ENCODE data around the gene LIPT1.
"Not testable (repeated sequence)": the region's sequence is repeated elsewhere in the genome, so short reads cannot be mapped to it uniquely, and the experiment has no call there.

The LIPT1 gene

GRCh38 chr2:99154643-99155536 lies at the start of gene LIPT1, which contains the start of gene TSGA10:
Gene LIPT1 (plus strand): TSS chr2:99154967. CDS start chr2:99161958, 6,991 bp downstream.
Gene TSGA10 (minus strand): TSS chr2:99154942. CDS start chr2:99109439, 45,503 bp downstream.
- FAIRE-seq = no peak

DNA sequence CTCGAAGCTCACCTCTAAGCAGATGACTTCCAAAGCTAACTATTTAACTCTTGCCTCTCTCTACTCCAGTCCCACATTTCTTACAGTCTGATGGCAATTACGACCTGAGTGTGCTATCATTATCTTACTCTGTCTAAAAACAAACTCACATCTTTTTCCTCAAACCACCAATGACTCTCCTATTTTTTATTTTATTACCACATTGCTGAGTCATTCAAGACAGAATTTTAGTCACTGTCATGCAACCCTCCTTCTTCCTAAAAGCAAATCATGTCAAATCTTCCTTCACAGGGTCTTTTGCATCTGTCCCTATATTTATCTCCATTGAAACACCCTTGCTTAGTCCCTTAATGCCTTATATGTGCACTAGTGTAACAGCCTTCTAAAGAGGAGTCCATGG lies 47.9 kb upstream of the LIPT1 start:
- FAIRE-seq = no peak

DNA sequence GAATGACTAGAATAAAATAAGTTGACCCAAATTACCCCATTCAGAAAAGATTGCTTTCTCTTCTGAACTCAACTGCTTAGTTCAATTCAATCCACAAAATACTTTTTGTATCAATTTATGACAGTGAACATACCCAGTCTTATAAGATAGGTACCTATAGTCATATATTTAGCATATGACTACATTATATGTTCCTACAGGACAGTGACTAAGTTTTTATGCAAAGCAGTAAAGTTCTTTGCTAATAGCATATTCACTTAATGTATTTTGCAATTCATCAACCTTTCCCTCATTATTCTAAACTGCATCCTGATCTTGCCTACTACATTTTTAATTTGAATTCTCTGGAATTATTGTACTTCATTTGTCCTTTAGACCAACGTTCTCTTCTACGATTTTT lies 43.5 kb upstream of the LIPT1 start:
- FAIRE-seq = no peak

DNA sequence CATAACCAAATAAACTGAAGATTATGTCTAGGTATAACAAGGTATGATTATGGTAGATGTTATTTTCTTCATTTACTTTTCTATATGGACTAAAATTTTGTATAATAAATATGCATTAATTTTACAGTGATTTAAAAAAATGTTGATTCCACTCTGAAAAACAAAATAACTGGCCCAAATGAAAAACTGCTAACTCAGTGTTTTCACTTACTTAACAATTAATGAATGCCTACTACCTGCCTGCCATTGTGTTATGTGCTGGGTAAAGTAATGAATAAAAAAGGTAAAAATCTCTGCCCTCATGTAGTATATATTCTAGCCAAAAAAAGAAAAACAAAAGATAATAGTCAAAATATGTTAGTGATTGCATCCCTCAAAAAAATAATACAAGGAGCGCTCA lies 42.8 kb upstream of the LIPT1 start:
- FAIRE-seq = no peak

DNA sequence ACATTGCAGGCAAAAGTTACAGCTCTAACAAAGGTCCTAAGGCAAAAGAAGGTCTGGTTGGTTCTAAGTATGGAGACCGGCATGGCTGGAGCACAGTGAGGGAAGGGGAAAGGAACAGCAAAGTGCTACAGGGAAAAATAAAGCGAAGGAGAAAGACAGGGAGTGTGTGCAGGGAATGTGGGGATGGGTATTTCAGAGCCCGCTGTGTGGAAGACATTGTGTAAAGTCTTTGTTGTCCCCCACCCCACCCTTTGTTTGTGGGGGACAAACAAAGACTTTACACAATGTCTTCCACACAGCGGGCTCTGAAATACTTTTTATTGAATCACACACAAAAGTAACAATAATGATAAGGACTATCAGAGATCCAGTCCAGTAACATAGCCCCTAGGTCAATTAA lies 42.1 kb upstream of the LIPT1 start:
- no peak for FAIRE-seq

DNA sequence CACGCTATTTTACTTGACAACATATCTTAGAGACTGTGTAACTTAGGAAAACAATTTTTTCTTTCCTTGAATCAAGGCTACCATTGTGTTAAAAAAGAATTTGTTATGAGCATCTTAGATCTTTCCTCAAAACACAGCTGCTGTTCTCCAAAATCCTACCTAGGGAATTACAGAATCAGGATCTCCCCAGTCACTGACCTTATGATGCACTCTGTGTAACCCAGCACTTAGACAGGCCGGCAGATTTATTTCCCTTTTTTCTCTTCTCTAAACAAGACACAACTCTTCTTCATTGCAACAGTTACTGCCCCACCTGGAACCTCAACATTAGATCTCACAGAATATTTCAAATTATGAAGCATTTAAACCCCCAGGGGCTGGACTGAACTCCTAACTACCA lies 26.8 kb upstream of the LIPT1 start:
- no peak for FAIRE-seq

DNA sequence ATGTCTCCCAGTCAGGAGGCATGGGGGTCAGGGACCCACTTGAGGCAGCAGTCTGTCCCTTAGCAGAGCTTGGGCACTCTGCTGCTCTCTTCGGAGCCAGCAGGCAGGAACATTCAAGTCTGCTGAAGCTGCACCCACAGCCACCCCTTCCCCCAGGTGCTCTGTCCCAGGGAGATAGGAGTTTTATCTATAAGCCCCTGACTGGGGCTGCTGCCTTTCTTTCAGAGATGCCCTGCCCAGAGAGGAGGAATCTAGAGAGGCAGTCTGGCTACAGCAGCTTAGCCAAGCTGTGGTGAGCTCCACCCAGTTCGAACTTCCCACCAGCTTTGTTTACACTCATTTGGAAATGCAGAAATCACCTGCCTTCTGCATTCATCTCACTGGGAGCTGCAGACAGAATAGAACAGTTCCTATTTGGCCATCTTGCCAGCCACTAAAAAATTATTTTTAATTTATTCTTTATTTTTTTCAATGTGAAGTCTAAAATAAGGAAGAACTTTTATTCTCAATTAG lies 19.7 kb upstream of the LIPT1 start:
- FAIRE-seq = not testable (repeated sequence)

- FAIRE-seq = no peak
These were observed 15.8 kb upstream of the LIPT1 start for GRCh38 chr2:99139003-99139402.

- FAIRE-seq = no peak
These were observed 14.5 kb upstream of the LIPT1 start for GRCh38 chr2:99140056-99140859.

DNA sequence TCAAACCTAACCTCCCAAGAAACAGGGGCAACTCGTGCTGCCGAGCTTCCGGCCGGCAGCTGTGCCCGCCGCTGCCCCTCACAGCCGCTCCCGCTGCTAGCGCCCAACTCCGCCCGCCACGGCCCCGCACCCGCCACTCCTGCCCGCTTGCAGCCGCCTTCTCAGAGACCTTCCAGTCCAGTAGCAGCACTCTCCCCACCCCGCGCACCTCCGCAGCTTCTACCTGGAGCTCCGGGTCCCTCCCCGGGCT lies 14.0 kb upstream of the LIPT1 start:
- FAIRE-seq = no peak

DNA sequence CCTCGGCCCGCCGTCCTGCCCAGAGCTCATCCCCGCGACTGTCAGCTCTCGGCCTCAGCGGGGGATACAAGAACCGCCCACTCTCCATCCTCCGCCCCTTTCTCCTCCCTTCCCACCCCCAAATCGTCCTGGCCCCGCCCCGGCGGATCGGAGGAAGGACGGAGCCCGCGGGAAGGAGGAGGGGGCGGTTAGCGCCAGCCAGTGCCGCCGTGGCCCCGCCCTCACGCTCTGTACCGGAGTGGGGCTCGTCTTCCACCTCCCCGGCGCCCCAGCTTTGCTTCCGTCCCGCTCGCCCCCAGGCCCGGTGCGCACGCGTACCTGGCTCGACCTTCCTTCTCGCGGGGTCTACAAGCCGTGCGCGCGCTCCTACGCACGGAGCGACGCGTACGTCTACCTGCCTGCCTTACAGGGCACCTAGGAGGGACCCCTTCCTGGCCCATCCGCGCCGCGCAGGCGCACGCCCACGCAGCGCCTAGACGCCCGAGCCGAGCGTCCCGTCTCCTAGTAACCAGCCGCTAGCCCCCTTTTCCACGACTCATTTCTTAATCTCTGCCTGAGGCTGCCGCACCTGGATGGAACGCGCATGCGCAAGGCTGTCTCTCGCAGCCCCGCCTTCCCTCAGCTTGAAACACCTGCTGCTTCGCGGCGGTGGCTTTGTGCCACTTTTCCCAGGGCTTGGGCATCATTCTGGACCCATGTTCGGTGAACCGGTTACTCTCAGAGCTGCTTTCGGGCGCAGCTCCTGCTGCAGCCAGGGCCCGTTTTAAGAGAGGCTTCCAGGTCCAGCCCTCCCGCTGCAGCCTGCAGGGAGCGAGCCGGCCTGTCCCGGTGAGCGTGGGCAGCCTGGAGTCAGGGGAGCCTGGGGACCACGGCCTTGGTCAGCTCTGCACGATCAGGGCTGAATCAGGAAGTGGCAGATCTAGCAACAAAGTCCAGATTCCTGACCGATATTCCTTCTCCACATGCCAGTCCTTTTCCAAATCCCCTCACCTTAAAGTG lies 13.4 kb upstream of the LIPT1 start, which contains the start of gene C2orf15:
Gene C2orf15 (plus strand): TSS at position 598 of the 999 bp plus-strand sequence. CDS start 8,852 bp downstream, outside the sequence.
- no peak for FAIRE-seq

GRCh38 chr2:99150706-99151105 lies 4.1 kb upstream of the LIPT1 start:
- FAIRE-seq = no peak

GRCh38 chr2:99152199-99152895 lies 2.4 kb upstream of the LIPT1 start:
- FAIRE-seq = no peak

- no peak for FAIRE-seq
These were observed 704 bp upstream of the LIPT1 start for GRCh38 chr2:99153921-99154604.

DNA sequence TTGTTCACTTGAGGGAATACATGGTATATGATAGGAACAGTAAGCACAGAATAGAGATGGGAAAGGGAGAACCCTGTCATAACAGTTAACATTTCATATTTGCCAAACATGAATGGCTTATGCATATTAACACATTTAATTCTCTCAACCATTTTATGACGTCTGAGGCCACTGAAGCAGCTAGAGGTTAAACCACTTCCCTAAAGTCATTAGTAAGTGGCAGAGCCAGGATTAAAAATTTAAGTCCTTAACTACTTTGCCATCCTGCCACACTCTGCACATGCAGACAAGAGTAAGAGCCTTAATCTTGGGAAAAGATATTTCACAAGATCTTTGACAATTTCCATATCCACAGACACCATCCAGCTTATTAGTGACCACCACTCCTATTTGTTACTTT lies 2.1 kb downstream of the LIPT1 start:
- FAIRE-seq = no peak

DNA sequence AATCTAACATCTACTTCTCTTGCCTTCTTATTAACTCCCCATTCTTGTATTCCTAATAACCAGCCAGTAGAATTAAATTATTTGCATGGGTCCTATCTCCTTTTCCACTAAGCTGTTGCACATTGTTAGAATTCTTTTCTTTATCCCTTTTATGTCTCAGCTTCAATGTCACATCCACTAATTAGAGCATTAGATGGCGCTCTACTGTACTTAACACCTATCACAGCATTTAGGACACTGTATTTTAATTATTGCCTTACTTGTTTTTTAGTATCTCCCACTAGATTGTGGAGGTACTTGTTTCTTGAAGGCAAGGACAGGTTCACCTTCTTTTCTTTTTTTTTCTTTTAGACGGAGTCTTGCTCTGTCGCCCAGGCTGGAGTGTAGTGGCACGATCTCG lies 3.8 kb downstream of the LIPT1 start:
- FAIRE-seq = no peak

DNA sequence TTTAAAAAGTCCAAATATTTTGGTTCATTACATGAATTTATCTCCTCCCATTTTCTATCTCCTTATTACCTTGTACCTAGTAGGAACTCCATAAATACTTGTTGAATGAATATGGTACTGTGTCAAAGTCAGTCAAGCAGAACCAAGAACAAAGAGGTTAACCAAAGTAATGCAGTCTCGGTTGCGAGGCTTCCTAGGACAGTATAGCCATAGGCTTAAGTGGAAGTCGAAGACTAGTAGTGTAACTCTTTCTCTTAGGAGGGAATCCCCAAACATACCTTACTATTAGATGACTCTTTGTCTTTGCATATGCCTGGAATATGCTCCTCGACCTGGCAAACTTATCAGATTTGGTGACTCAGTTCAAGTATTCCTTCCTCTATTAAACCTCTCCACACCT lies 4.8 kb downstream of the LIPT1 start:
- no peak for FAIRE-seq

DNA sequence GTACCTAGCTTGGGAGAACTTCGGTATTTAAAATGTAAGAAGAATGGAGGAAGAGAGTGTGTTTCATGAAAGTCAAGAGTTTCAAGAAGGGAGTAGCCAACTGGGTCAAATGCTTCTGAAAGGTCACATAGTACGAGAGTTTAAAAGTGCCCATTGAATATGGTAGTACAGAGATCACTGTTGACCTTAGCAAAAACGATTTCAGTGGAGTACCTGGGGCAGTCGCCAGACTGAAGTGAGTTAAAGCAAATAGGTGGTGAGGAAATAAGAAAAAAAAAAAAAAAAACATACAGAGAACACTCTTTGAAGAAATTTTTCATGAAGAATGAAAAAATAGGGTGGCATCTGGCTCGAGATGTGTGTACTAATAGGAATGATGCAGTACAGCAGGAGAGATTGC lies 11.5 kb downstream of the LIPT1 start:
- FAIRE-seq = no peak

DNA sequence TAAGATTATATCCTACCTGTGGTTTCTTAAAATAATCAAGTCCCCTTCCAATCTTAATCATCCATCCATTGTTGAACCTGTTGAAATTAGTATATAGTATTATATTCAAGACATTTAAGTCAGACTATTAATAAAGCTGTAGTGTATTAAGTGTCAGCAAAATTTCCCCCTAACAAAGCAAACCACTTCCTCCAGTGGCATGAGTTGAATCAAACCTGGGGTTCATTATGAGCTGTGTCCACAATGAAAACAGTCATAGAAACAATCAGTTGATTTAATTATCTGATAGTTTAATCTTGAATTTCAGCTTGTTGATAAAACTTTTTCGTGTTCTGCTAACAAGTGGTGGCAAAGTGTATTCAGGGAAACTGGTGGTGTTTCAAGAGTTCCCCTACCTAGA lies 14.8 kb downstream of the LIPT1 start:
- no peak for FAIRE-seq

- FAIRE-seq = no peak
These were observed 16.8 kb downstream of the LIPT1 start for GRCh38 chr2:99171377-99172140.

Data from endometrium (tissue), 2 donors.